ENCODE results near the gene C1QL1.

DNA sequence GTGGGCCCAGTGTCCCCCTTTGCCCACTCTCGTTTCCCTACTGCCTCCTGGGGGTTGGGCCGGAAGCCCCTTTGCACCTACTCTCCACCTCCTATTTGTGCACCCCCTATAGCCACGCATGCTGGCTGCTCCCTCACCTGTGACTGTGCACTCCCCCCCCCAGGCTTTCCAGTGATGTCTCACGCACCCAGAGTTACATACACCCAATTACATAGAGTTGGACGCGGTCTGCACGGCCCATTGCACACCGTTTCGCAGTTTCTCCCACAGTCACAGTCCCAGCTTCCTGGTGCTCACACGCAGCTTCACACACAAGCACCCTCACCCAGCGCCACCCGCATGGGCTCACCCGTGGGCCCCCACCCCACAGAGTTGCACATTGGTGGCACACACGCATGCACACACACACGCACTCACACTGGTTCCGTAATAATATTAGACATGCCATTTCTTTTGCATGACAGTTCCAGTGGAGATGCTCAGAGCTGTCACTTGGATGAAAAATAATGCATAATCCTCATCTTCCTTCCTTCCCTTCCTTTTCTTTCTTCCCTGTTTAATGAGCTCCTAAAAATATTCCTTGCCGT is 21.5 kb upstream of the C1QL1 start:
- TF ChIP-seq POLR2AphosphoS5 (IDR thresholded peaks at IDR 0.05; ENCODE audit: low read depth, low read length): no peak
- no peak for TF ChIP-seq TAF1 (IDR thresholded peaks at IDR 0.05; ENCODE audit: borderline replicate concordance, insufficient read depth, low read length)
- TF ChIP-seq, protein P1, sequence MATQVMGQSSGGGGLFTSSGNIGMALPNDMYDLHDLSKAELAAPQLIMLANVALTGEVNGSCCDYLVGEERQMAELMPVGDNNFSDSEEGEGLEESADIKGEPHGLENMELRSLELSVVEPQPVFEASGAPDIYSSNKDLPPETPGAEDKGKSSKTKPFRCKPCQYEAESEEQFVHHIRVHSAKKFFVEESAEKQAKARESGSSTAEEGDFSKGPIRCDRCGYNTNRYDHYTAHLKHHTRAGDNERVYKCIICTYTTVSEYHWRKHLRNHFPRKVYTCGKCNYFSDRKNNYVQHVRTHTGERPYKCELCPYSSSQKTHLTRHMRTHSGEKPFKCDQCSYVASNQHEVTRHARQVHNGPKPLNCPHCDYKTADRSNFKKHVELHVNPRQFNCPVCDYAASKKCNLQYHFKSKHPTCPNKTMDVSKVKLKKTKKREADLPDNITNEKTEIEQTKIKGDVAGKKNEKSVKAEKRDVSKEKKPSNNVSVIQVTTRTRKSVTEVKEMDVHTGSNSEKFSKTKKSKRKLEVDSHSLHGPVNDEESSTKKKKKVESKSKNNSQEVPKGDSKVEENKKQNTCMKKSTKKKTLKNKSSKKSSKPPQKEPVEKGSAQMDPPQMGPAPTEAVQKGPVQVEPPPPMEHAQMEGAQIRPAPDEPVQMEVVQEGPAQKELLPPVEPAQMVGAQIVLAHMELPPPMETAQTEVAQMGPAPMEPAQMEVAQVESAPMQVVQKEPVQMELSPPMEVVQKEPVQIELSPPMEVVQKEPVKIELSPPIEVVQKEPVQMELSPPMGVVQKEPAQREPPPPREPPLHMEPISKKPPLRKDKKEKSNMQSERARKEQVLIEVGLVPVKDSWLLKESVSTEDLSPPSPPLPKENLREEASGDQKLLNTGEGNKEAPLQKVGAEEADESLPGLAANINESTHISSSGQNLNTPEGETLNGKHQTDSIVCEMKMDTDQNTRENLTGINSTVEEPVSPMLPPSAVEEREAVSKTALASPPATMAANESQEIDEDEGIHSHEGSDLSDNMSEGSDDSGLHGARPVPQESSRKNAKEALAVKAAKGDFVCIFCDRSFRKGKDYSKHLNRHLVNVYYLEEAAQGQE (IDR thresholded peaks at IDR 0.05; ENCODE audit: insufficient read depth in 1 of 2, low read depth in 2 of 2, low read length in 2 of 2): no peak

Measured in PFSK-1 (cell line).